MM.1S (cell line): ENCODE results near the gene DIPK1B.

Experiments
- DNase-seq: peaks from one replicate; pipeline ENCODE4 v3.0.0-alpha.2; 2015
- H2AFZ ChIP-seq: fragments of 300-600 bp; sonication (generic); 2 replicates; pipeline ENCODE4 v1.6.0; 2016; ENCODE audit warnings: antibody characterized with exemption, low read length
- H3F3A ChIP-seq: fragments of 300-600 bp; sonication (generic); 2 replicates; pipeline ENCODE4 v1.6.1; 2016; ENCODE audit warnings: mild to moderate bottlenecking, antibody characterized with exemption, low read length, moderate library complexity, mixed read lengths; ENCODE audit not compliant: insufficient read depth
- H3K27ac ChIP-seq: fragments of 300-600 bp; sonication (generic); 2 replicates; pipeline ENCODE4 v1.5.1; 2016; ENCODE audit warnings: mild to moderate bottlenecking, low read length
- H3K27me3 ChIP-seq: fragments of 300-600 bp; sonication (generic); replicated peaks from 2 replicates; pipeline ENCODE4 v1.6.0; 2016; ENCODE audit warnings: low read length; ENCODE audit not compliant: insufficient read depth
- H3K36me3 ChIP-seq: fragments of 300-600 bp; sonication (generic); replicated peaks from 2 replicates; pipeline ENCODE4 v1.6.1; 2016; ENCODE audit warnings: mild to moderate bottlenecking, low read length, mixed read lengths; ENCODE audit not compliant: insufficient read depth
- H3K4me1 ChIP-seq: fragments of 300-600 bp; sonication (generic); 2 replicates; pipeline ENCODE4 v1.6.1; 2016; ENCODE audit warnings: low read length, mixed read lengths
- H3K4me2 ChIP-seq: fragments of 300-600 bp; sonication (generic); 2 replicates; pipeline ENCODE4 v1.6.0; 2016; ENCODE audit warnings: low read depth, low read length
- H3K4me3 ChIP-seq: fragments of 300-600 bp; sonication (generic); 2 replicates; pipeline ENCODE4 v1.5.1; 2016; ENCODE audit warnings: low read length, mixed read lengths
- H3K79me2 ChIP-seq: fragments of 300-600 bp; sonication (generic); 2 replicates; pipeline ENCODE4 v1.6.1; 2016; ENCODE audit warnings: mixed run types, low read length, mixed read lengths
- H3K9ac ChIP-seq: fragments of 300-600 bp; sonication (generic); 2 replicates; pipeline ENCODE4 v1.6.1; 2016; ENCODE audit warnings: low read length, mixed read lengths
- H3K9me2 ChIP-seq: fragments of 300-600 bp; sonication (generic); replicated peaks from 2 replicates; pipeline ENCODE4 v1.6.1; 2016; ENCODE audit warnings: mild to moderate bottlenecking, low read length, mixed read lengths; ENCODE audit not compliant: insufficient read depth
- H3K9me3 ChIP-seq: fragments of 300-600 bp; sonication (generic); replicated peaks from 2 replicates; pipeline ENCODE4 v1.6.1; 2016; ENCODE audit warnings: mild to moderate bottlenecking, low read length, mixed read lengths; ENCODE audit not compliant: insufficient read depth
- H4K20me1 ChIP-seq: fragments of 300-600 bp; sonication (generic); 2 replicates; pipeline ENCODE4 v1.6.1; 2016; ENCODE audit warnings: mild to moderate bottlenecking, low read length, moderate library complexity, mixed read lengths; ENCODE audit not compliant: insufficient read depth
- CTCF ChIP-seq: fragments of 300-600 bp; sonication (generic); IDR thresholded peaks from 2 replicates; pipeline ENCODE4 v1.5.1; 2016; ENCODE audit warnings: antibody characterized with exemption, low read length, mixed read lengths
- EZH2 ChIP-seq: fragments of 300-600 bp; sonication (generic); optimal IDR thresholded peaks from 2 replicates; pipeline ENCODE3; 2017; ENCODE audit warnings: low read depth, mild to moderate bottlenecking, antibody characterized with exemption, low read length, mixed read lengths
- EZH2phosphoT487 ChIP-seq: fragments of 300-600 bp; sonication (generic); IDR thresholded peaks from 2 replicates; pipeline ENCODE4 v1.6.1; 2018; ENCODE audit warnings: antibody characterized with exemption, low read length

DIPK1B gene

GRCh38 chr9:136685216-136685615, 27.2 kb upstream of the DIPK1B start:
- H3K4me3 ChIP-seq = no peak overlapping the region
- no peaks in the 10 kb centered on the region for H3K9me3 ChIP-seq
- H3K27ac ChIP-seq = no peak overlapping the region
- TF ChIP-seq EZH2phosphoT487 = no peak
- no peak for TF ChIP-seq CTCF
- TF ChIP-seq EZH2 = no peak
- peaks cover 91% of the 10 kb centered on the region for H3K27me3 ChIP-seq
- H3F3A ChIP-seq = no peaks in the 10 kb centered on the region
- DNase-seq = no peak
- no peaks in the 10 kb centered on the region for H3K36me3 ChIP-seq
- H3K9ac ChIP-seq = no peak overlapping the region
- H3K9me2 ChIP-seq = no peaks in the 10 kb centered on the region
- no peak overlapping the region for H3K4me2 ChIP-seq
- no peaks in the 10 kb centered on the region for H4K20me1 ChIP-seq
- H2AFZ ChIP-seq = no peak overlapping the region
- H3K79me2 ChIP-seq = no peaks in the 10 kb centered on the region
- H3K4me1 ChIP-seq = no peaks in the 10 kb centered on the region

GRCh38 chr9:136685790-136686533, 26.4 kb upstream of the DIPK1B start:
- H4K20me1 ChIP-seq = no peaks in the 10 kb centered on the region
- no peak overlapping the region for H3K27ac ChIP-seq
- H3K9me3 ChIP-seq = no peaks in the 10 kb centered on the region
- no peaks in the 10 kb centered on the region for H3K36me3 ChIP-seq
- H3K9me2 ChIP-seq = no peaks in the 10 kb centered on the region
- peaks cover 91% of the 10 kb centered on the region for H3K27me3 ChIP-seq
- no peak overlapping the region for H3K9ac ChIP-seq
- TF ChIP-seq EZH2 = no peak
- no peak for TF ChIP-seq EZH2phosphoT487
- no peak for TF ChIP-seq CTCF
- no peak overlapping the region for H2AFZ ChIP-seq
- no peaks in the 10 kb centered on the region for H3F3A ChIP-seq
- DNase-seq = no peak
- H3K4me3 ChIP-seq = peak overlapping the region; percentile 57; the same call in 1 of the 2 replicates
- H3K4me1 ChIP-seq = no peaks in the 10 kb centered on the region
- H3K4me2 ChIP-seq = peak overlapping the region; percentile 79; the same call in 1 of the 2 replicates
- H3K79me2 ChIP-seq = no peaks in the 10 kb centered on the region

- H3K4me3 ChIP-seq = peak overlapping the region; percentile 57
- no peaks in the 10 kb centered on the region for H3K36me3 ChIP-seq
- H4K20me1 ChIP-seq = no peaks in the 10 kb centered on the region
- H3K9ac ChIP-seq = no peak overlapping the region
- H3K4me2 ChIP-seq = peak overlapping the region; percentile 79
- peaks cover 91% of the 10 kb centered on the region for H3K27me3 ChIP-seq
- H3K9me2 ChIP-seq = no peaks in the 10 kb centered on the region
- H3K79me2 ChIP-seq = no peaks in the 10 kb centered on the region
- DNase-seq = no peak
- H3K27ac ChIP-seq = no peak overlapping the region
- TF ChIP-seq EZH2 = no peak
- no peak for TF ChIP-seq CTCF
- TF ChIP-seq EZH2phosphoT487 = no peak
- peak overlapping the region; percentile 63; the same call in 1 of the 2 replicates for H2AFZ ChIP-seq
- H3K9me3 ChIP-seq = no peaks in the 10 kb centered on the region
- H3K4me1 ChIP-seq = no peaks in the 10 kb centered on the region
- H3F3A ChIP-seq = no peaks in the 10 kb centered on the region
Observed at GRCh38 chr9:136686534-136686793, 25.9 kb upstream of the DIPK1B start.
